ENCODE measurements around the gene TTC1. TPM values are rescaled to one million over a fixed set of nuclear protein-coding genes. Genes with fewer than 3 reads are reported as not detected.
"Not testable (repeated sequence)": the region's sequence is repeated elsewhere in the genome, so short reads cannot be mapped to it uniquely, and the experiment has no call there.

The TTC1 gene
- total RNA-seq, 4 donors from 2014 or later = 18.3 to 38.3 (median 33.5) TPM

DNA sequence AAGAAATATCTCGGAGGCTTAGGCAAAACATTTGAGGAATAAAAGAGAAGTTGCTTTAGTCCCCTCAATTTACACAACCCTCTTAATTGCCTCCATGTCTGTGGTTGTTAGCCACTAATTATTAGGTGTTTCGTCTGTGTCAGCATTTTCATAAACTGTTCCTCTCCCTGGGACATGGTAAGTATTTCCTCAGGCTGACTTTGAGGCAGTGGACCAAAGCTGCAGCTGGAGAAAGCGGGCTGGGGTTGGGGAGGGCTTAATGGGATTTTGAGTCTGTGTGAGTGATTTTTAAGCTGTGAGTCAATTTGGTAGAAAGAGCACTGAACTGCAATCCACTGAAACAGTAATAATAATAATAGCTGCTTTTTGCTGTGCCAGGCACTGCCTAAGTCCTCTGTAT lies 13.0 kb upstream of the TTC1 start:
- no peak overlapping the region for H3K4me3 ChIP-seq
- no peak for DNase-seq
- intact Hi-C loops (cut with DNase I) = no loop called here
- no peaks in the 10 kb centered on the region for H3K36me3 ChIP-seq
- TF ChIP-seq POLR2A (IDR thresholded peaks at IDR 0.05) = no peak
- TF ChIP-seq, protein P1, sequence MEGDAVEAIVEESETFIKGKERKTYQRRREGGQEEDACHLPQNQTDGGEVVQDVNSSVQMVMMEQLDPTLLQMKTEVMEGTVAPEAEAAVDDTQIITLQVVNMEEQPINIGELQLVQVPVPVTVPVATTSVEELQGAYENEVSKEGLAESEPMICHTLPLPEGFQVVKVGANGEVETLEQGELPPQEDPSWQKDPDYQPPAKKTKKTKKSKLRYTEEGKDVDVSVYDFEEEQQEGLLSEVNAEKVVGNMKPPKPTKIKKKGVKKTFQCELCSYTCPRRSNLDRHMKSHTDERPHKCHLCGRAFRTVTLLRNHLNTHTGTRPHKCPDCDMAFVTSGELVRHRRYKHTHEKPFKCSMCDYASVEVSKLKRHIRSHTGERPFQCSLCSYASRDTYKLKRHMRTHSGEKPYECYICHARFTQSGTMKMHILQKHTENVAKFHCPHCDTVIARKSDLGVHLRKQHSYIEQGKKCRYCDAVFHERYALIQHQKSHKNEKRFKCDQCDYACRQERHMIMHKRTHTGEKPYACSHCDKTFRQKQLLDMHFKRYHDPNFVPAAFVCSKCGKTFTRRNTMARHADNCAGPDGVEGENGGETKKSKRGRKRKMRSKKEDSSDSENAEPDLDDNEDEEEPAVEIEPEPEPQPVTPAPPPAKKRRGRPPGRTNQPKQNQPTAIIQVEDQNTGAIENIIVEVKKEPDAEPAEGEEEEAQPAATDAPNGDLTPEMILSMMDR (IDR thresholded peaks at IDR 0.05) = no peak
- peaks cover 0 to 12% (median 0%) of the 10 kb centered on the region in 3 donors for H3K9me3 ChIP-seq
- no peaks in the 10 kb centered on the region for H3K4me1 ChIP-seq
- peaks cover 0 to 44% (median 0%) of the 10 kb centered on the region in 4 donors for H3K27me3 ChIP-seq
- WGBS, 2 donors = 71 to 79% methylated on average over 3 of the region's 3 CpGs
- no peak overlapping the region for H3K27ac ChIP-seq

- peaks cover 0 to 9% (median 0%) of the 10 kb centered on the region in 4 donors for H3K27me3 ChIP-seq
- no peaks in the 10 kb centered on the region for H3K9me3 ChIP-seq
- H3K4me3 ChIP-seq = no peak overlapping the region
- no peak overlapping the region for H3K27ac ChIP-seq
- H3K36me3 ChIP-seq = no peaks in the 10 kb centered on the region
- no peaks in the 10 kb centered on the region for H3K4me1 ChIP-seq
- 45 to 55% methylated on average over 3 of the region's 3 CpGs for WGBS, 2 donors
- intact Hi-C loops (cut with DNase I) = no loop called here
- no peak for DNase-seq
- TF ChIP-seq, protein P1 (IDR thresholded peaks at IDR 0.05) = no peak
- no peak for TF ChIP-seq POLR2A (IDR thresholded peaks at IDR 0.05)
Observed at GRCh38 chr5:160001457-160001856, 7.5 kb upstream of the TTC1 start.

DNA sequence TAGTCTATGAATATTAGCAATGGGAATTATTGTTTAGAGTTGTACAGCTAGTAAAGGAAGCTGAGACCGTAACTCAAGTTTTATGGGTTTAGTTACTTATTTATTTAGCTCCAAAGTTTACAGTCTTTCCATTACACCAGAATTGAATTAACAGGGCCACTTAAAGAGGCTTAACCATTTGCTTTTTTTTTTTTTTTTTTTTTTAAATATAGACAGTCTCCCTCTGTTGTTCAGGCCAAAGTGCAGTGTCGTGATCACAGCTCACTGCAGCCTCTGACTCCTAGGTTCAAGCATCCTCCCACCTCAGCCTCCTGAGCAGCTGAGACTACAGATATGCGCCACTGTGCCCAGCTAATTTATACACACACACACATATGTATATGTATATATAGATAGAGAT lies 1.4 kb upstream of the TTC1 start:
- H3K9me3 ChIP-seq = no peaks in the 10 kb centered on the region
- H3K36me3 ChIP-seq = peaks cover 0 to 19% (median 3%) of the 10 kb centered on the region in 3 donors
- intact Hi-C loops (cut with DNase I) = no loop called here
- H3K4me3 ChIP-seq = no peak overlapping the region
- 91 to 96% methylated on average over 3 of the region's 3 CpGs for WGBS, 2 donors
- no peak for TF ChIP-seq POLR2A (IDR thresholded peaks at IDR 0.05)
- TF ChIP-seq, protein P1 (IDR thresholded peaks at IDR 0.05) = no peak
- H3K27ac ChIP-seq = no peak overlapping the region
- peaks cover 10 to 30% (median 12%) of the 10 kb centered on the region in 3 donors for H3K4me1 ChIP-seq
- H3K27me3 ChIP-seq = no peaks in the 10 kb centered on the region
- no peak for DNase-seq

DNA sequence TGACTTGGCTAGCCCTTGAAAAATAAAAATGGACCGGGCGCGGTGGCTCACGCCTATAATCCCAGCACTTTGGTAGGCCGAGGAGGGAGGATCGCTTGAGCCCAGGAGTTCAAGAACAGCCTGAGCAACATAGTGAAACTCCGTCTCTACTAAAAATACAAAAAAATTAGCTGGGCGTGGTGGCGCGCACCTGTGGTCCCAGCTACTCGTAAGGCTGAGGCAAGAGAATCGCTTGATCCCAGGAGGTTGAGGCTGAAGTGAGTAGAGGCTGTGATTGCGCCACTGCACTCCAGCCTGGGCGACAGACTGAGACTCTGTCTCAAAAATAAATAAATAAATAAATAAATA lies 436 bp upstream of the TTC1 start:
- Histone ChIP-seq H3K4me1 (peaks cover 10 to 30% (median 12%) of the 10 kb centered on the region in 3 donors), H3K27ac (peak overlapping the region in 3 of 4 donors; percentile 14 to 94 (median 89)), H3K36me3 (peaks cover 0 to 29% (median 5%) of the 10 kb centered on the region in 3 donors), H3K4me3 (peak overlapping the region; percentile 53 to 94 (median 82))
- H3K27me3 ChIP-seq; H3K9me3 ChIP-seq; DNase-seq; intact Hi-C loops (cut with DNase I): not testable (repeated sequence)
- WGBS, 2 donors = 74 to 84% methylated on average over 7 to 11 of the region's 14 CpGs

DNA sequence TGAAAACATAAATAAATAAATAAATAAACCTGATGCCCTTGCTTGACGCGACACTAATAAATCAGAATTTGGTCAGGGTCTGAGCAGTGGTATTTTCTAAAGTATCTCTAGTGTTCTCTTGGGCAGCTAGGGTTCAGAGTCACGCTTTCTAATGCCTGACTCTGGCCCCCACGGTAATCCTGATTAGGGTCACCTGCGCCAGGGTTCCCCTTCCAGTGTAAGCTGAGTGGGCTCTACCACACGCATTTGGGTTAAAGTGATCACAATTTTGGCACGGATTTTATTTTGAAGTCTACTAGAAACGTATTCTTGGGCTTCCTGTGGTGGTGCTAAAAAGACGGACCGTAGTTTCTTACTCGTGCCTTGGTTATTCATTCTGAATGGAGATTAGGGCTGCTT lies 651 bp downstream of the TTC1 start:
- 4 to 8% methylated on average over 11 of the region's 11 CpGs for WGBS, 2 donors
- H3K27me3 ChIP-seq = no peaks in the 10 kb centered on the region
- H3K4me3 ChIP-seq = peak overlapping the region; percentile 53 to 94 (median 82)
- TF ChIP-seq, protein P1 (IDR thresholded peaks at IDR 0.05) = no peak
- TF ChIP-seq POLR2A (IDR thresholded peaks at IDR 0.05) = no peak
- H3K27ac ChIP-seq = peak overlapping the region; percentile 83 to 94 (median 90)
- H3K4me1 ChIP-seq = peaks cover 10 to 30% (median 12%) of the 10 kb centered on the region in 3 donors
- intact Hi-C loops (cut with DNase I) = no loop called here
- no peaks in the 10 kb centered on the region for H3K9me3 ChIP-seq
- peaks cover 0 to 40% (median 5%) of the 10 kb centered on the region in 3 donors for H3K36me3 ChIP-seq
- DNase-seq = no peak

DNA sequence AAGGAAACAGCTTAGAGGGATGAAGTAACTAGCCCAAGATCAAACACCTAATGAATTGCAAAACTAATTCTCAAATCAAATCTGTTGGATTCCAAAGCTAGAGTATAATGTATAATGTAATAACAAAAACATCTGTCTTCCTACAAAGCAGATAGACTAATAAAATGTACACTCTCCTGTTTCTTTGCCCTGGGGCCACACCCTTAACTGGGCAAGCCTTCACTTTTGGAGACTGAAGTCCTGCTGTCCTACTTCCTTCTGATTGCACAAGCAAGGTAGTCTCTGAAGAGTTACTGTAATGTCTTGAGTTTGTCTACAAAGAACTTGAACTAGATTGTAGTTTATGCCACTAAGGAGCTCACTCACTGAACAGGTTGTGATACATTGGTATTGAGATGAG lies 2.5 kb downstream of the TTC1 start:
- H3K36me3 ChIP-seq = peaks cover 0 to 57% (median 5%) of the 10 kb centered on the region in 3 donors
- no peak overlapping the region for H3K4me3 ChIP-seq
- intact Hi-C loops (cut with DNase I) = no loop called here
- no peak overlapping the region for H3K27ac ChIP-seq
- DNase-seq = no peak
- no peaks in the 10 kb centered on the region for H3K9me3 ChIP-seq
- peaks cover 10 to 30% (median 12%) of the 10 kb centered on the region in 3 donors for H3K4me1 ChIP-seq
- H3K27me3 ChIP-seq = no peaks in the 10 kb centered on the region
- no peak for TF ChIP-seq POLR2A (IDR thresholded peaks at IDR 0.05)
- TF ChIP-seq, protein P1 (IDR thresholded peaks at IDR 0.05) = no peak

Data from esophagus squamous epithelium (tissue), 5 donors.